Activated T-cell treated with anti-CD3 and anti-CD28 coated beads for 1 hour (primary cell): ENCODE measurements around the gene MAGI2.

Experiments used
- DNase-seq: peaks from one replicate; pipeline ENCODE4 v3.0.0-alpha.2; 2020; ENCODE audit warnings: low read depth

MAGI2 gene

DNA sequence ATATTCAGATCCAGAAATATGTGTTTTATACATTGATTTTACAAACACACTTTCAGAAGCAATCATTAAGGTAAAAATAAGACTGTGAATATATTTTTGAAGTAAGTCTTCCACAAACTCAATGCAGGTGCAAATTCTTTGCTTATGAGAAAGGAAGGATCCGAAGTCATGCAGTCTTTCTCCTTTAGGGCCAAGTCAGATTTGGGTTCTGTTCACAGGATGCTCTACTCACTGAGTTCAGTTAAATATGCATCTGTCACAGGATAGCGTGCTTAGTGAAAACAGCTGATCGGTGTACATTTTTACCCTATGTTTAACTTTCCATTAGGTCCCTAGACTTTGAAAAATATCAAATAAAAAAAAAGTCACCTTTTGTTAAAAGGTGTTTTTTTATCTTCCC lies 1046.4 kb downstream of the MAGI2 start:
- DNase-seq, result no peak

DNA sequence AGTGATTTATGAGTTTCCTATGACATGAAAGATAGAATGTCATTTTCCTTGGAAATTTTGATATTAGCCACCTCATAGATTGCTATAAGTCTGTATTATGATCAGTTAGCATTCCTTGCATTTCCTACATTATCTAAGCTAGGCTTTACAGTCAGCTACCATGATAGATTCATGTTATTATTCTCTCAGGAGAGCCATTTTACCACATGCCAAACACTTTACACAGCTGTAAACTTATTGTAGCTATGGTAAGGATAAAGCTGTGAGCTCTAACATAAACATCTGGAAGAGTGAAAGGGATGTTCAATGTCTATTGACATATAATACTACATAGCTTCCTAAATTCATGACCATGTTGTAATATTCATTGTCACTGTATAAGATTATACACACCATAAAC lies 1046.9 kb downstream of the MAGI2 start:
- no peak for DNase-seq

- no peak for DNase-seq
Observed at GRCh38 chr7:78402096-78402495, 1051.4 kb downstream of the MAGI2 start.

DNA sequence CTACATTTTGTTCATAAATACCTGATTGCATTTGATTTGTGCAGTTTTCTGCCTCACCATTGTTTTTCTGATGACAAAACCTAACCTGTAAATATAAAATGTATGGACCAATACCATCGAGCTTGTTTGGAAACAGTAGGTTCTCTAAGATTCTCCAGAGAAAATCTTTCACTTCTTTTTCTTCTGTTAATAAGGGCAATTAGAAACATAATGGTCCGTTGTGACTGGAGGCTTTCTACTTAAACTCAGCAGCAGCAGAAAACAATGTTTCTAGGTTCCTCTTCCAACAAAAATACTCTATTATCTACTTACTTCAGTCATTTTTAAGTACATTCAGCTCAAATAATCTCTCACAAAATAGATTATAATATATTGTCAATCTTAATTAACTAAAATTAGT lies 1053.4 kb downstream of the MAGI2 start:
- DNase-seq, result no peak

DNA sequence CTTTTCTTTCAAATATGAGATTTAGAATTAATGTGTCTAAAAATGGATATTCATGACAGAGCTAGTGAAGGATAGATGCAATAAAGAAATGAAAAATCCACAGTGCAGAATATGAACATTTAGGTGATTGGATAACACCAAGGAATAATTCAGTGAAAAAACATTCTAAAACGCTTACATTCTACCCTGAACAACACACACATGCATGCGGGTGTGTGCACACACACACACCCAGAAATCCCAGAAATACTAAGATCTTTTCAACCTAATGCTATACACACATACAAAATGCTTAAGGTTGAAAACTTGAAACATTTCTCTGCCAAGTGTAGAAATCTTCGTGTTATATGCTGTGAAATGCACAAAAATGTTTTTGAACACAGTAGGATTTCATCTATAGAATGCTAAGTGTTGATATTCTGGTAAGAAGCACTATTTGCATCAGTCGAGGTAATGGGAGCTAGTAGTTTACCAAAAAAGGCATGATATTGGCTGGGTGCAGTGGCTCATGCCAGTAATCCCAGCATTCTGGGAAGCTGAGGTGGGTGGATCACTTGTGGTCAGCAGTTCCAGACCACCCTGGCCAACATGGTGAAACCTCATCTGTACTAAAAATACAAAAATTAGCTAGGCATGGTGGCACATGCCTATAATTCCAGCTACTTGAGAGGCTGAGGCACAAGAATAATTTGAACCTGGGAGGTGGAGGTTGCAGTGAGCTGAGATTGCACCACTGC lies 1054.3 kb downstream of the MAGI2 start:
- DNase-seq, result no peak

DNA sequence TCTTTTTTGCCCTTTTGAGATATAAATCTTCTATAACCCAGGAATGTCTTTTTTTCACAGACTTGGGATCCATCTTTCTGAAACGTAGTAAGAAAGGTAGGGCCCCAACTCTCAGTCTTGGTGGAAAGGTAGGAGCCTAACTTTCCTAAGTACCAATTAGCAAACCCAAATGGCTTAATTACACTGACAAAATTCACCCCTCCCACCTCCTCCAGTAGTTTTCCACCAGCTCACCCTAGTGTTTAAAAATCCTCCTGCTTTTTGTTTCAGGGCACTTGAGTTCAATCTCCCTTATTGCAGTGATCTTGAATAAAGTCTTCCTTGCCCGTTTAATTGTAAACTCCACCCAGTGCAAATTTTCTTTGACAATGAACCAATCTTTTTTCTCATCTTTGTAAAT lies 1054.9 kb downstream of the MAGI2 start:
- DNase-seq, result no peak

GRCh38 chr7:78398081-78398480 lies 1055.4 kb downstream of the MAGI2 start:
- DNase-seq, result no peak

DNA sequence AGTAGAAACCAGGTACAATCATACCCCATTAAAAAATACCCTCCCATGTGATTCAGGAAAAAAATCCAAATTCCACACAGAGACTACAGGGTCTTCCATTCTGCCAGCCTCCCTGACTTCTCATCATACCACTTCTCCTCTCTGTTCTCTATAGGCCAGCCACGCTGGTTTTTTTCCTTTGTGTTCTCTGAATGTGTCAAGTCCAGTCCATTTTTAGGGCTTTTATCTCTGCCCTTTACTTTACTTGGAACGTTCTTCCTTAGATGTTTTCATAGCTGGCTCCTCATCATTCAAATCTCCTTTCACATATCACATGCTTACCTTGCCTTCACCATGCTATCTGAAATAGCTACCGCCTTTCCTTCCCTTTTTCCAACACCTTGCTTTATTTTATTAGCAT lies 1057.3 kb downstream of the MAGI2 start:
- DNase-seq, result no peak

DNA sequence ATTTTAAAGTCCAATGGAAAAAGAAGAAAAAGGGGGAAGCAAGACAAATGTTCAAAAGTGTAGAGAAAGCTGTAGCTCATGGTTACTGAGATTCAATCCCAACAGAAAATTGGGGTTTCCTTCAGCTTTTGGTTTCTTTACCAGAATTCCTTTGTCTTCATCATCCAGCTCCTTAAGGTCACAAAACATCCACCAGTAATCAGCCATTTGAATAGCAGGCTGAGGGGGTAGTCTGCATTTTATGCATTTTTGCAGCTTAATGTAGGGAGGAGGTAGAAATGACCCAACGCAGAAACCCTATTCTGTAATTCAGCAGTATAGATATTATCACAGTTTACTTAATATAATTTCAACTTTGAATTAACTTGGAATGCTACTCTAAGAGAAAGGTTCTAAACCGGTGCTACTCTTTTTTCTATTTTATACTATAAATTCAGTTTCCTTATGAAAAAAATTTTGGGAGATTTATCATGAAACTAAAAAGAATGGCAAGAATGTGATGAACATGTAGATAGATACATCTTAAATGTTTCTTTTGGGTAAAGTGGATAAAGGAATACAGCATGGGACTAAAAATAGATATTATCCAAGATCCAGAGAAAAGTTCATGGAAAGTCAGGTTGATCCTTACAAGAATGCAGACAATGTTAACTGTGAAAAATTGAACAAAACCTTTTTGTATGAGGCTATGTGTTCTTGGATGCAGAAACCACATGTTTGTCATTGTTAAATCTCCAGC lies 1058.0 kb downstream of the MAGI2 start:
- DNase-seq, result no peak

DNA sequence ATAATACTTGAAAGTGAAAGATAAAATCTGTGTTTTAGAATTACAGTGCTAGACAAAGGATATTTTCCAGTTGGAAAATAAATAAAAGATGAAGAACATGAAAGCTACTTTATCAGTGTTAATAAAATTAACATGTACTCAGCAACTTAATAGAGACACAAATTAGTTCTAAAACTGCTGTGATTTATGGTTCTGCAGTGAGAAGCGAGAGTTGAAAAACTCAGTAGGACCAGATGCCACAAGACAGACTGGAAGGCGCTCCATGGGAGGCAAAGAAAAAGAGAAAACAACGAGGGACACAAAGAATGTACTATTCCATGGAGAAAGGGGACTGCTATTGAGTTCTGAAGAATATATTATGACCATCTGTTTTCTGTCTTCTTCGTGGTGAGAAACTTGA lies 1064.4 kb downstream of the MAGI2 start:
- no peak for DNase-seq

- DNase-seq, result no peak
Observed at GRCh38 chr7:78386520-78386919, 1066.9 kb downstream of the MAGI2 start.

- no peak for DNase-seq
Observed at GRCh38 chr7:78383096-78383880, 1070.2 kb downstream of the MAGI2 start.

DNA sequence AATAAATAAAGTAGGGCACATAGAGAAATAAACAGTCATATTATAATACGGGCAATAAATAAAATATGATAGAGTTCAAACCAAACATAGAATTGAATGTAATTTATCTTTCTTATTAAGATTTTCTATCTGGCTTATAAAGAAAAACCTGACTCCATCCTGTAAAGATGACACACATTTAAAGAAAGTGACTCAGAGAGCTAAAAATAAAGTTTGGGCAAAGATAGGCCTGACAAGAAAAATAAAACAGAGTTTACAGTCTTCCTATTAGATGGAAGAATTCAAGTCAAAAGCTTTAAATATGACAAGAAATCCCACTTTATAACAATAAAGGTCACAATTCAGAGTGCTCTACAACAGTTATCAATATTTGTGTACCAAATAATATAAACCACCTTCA lies 1074.3 kb downstream of the MAGI2 start:
- DNase-seq, result no peak

DNA sequence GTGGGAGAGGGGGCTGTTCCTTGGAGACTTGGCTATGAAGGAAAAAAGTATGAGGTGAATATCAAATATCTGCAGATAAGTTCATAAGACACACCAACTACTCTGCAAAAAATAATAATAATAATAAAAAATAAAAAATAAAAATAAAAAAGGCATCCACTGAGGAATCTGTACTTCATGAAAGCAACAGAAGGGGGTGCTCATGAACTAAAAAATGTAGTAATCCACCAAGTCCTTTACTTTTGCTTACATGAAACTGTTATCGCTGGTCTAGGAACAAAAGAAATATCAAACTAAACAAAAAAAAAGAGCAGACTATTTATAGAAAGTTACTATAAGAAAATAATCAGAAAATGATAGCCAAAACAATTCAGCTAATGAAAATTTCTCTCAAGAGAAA lies 1075.9 kb downstream of the MAGI2 start:
- DNase-seq, result no peak

- DNase-seq, result no peak
Observed at GRCh38 chr7:78370936-78371335, 1082.5 kb downstream of the MAGI2 start.

GRCh38 chr7:78368771-78369170 lies 1084.7 kb downstream of the MAGI2 start:
- no peak for DNase-seq

DNA sequence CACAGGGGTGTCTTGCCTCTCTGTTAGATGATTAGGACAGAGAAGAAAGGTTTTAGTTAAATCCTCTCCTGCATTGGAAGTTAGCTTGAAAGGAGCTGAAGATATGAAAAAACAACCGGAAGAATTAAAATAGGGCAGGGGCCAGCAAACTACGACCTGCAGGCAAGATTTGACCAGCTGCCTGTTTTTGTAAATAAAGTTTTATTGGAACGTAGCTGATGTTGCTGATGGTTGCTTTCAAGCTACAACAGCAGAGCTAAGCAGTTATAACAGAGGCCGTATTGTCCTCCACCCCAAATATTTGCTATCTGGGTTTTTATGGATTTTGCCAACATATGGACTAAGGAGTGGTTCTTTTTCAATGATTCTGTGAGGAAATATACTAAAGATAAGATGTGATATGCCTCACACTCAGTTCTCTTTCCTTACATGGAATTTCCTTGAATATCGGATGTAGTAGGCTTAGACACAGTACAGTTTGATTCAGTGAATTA lies 1086.1 kb downstream of the MAGI2 start:
- DNase-seq, result no peak

DNA sequence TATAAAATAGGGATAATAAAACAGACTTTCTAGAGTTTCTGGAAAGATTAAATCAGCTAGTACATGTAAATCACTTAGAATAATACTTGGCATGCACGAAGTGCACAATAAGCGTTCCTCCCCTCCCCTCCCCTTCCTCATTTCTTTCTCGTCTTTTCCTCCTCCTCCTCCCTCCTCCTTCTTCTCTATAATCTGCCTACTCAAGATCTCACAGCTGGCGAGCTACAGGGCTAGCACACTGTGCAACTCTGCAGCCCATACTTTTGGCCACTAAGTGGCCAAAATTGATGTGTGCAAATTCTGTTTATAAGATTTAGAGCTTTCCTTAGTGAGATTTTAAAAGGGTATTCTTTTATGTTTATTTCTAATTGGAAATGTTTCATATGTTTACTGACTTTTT lies 1089.6 kb downstream of the MAGI2 start:
- DNase-seq, result no peak

GRCh38 chr7:78359836-78360235 lies 1093.6 kb downstream of the MAGI2 start:
- DNase-seq, result no peak

DNA sequence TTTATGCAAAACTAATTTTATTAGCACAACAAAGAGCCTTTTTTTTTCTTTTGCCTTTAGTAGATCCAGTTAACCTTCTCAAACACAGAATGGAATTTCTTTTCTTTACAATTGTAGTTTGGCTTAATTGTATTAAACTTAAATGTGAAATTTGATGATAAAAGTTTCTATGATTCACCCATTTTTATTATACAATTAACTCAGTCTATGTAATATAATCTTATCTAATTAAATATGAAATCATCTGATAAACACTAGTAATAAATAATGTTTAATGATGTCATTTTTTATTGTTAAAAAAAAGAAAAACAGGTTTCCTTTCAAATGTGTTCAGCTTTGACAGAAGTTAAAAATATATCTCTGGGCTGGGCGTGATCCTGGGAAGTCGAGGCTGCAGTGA lies 1095.8 kb downstream of the MAGI2 start:
- no peak for DNase-seq

DNA sequence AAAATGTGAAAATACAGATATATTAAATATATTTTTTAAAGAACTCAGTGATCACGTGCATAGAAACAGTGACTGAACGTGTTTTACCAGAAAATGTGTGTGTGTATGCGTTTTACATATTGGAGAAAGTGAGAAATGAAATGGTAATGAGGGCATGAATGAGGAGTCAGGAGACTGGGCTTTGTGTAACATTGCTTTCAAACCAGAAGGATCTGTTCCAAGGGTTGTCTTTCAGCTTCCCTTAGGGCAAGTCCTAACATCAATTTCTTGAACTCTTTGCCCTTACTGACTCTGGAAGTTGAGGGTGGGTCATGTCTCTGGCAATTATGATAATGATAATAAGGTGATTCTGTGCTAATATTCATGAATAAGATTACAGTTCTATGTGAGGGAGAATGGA lies 1097.6 kb downstream of the MAGI2 start:
- DNase-seq, result no peak

DNA sequence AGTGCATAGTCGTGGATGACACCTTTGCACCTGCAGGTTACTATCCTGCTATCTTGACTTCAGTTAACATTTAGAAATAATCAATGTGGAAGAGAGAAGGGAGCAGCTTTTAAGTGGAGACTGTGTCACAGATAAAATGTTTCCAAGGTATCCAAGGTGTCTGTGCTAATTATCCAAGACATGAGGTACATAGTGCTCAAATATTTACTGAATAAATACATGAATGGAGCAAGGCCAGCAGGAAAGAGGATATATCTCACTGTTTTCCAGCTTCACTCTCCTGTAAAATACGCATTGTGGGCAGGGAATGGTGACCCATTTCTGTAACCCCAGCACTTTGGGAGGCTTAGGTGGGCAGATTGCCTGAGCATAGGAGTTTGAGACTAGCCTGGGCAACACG lies 1102.5 kb downstream of the MAGI2 start:
- DNase-seq, result no peak

GRCh38 chr7:78350391-78350790 lies 1103.1 kb downstream of the MAGI2 start:
- DNase-seq, result no peak
